ENCODE results near the gene OR51B5. TPM values are rescaled to one million over a fixed set of nuclear protein-coding genes. Genes with fewer than 3 reads are reported as not detected.
"Not testable (repeated sequence)": the region's sequence is repeated elsewhere in the genome, so short reads cannot be mapped to it uniquely, and the experiment has no call there.

OR51B5 gene
- total RNA-seq, 4 donors from 2014 or later = not detected

GRCh38 chr11:5324197-5324596 is 19.1 kb downstream of the OR51B5 start, which contains the start of gene OR51B2:
OR51B2 (minus strand) TSS chr11:5324297; CDS start chr11:5324297, 0 bp downstream.
- no peak for DNase-seq (ENCODE audit: low spot score in 2 of 2)
- Histone ChIP-seq H3K27ac (no peak within 1 kb of the TSS), H3K4me1 (no peaks in the 10 kb centered on the region), H3K4me3 (no peak within 1 kb of the TSS), H3K27me3 (no peaks in the 10 kb centered on the region), H3K36me3 (no peaks in the 10 kb centered on the region), H3K9me3 (no peaks in the 10 kb centered on the region)
- WGBS = 72% methylated on average over 3 of the region's 3 CpGs
- TF ChIP-seq, protein P1, sequence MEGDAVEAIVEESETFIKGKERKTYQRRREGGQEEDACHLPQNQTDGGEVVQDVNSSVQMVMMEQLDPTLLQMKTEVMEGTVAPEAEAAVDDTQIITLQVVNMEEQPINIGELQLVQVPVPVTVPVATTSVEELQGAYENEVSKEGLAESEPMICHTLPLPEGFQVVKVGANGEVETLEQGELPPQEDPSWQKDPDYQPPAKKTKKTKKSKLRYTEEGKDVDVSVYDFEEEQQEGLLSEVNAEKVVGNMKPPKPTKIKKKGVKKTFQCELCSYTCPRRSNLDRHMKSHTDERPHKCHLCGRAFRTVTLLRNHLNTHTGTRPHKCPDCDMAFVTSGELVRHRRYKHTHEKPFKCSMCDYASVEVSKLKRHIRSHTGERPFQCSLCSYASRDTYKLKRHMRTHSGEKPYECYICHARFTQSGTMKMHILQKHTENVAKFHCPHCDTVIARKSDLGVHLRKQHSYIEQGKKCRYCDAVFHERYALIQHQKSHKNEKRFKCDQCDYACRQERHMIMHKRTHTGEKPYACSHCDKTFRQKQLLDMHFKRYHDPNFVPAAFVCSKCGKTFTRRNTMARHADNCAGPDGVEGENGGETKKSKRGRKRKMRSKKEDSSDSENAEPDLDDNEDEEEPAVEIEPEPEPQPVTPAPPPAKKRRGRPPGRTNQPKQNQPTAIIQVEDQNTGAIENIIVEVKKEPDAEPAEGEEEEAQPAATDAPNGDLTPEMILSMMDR (IDR thresholded peaks at IDR 0.05) = no peak
- no peak for TF ChIP-seq POLR2A (IDR thresholded peaks at IDR 0.05)
- TF ChIP-seq EP300 (IDR thresholded peaks at IDR 0.05) = no peak
- TF ChIP-seq POLR2AphosphoS5 (IDR thresholded peaks at IDR 0.05) = no peak

DNA sequence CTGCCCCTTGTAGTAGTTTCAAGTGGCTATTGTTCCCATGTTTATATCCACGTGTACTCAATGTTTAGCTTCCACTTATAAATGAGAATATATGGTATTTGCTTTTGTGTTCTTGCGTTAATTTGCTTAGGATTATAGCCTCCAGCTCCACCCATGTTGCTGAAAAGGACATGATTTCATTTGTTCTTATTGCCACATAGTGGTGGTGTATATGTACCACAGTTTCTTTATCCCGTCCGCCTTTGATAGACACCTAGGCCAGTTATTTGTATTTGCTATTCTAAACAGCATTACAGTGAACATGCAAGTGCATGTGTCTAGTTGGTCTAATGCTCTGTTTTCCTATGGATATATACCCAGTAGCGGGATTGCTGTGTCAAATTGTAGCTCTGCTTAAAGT is 26.0 kb downstream of the OR51B5 start:
- Histone ChIP-seq H3K9me3 (no peaks in the 10 kb centered on the region), H3K27me3 (no peaks in the 10 kb centered on the region), H3K36me3 (no peaks in the 10 kb centered on the region), H3K4me1 (no peaks in the 10 kb centered on the region), H3K4me3 (no peak overlapping the region), H3K27ac (no peak overlapping the region)
- 81% methylated on average over 5 of the region's 5 CpGs for whole genome bisulfite sequencing
- no peak for DNase-seq (ENCODE audit: low spot score in 2 of 2)
- TF ChIP-seq POLR2AphosphoS5 (IDR thresholded peaks at IDR 0.05) (no peak), EP300 (IDR thresholded peaks at IDR 0.05) (no peak), POLR2A (IDR thresholded peaks at IDR 0.05) (no peak)
- TF ChIP-seq, protein P1 (IDR thresholded peaks at IDR 0.05) = no peak

DNA sequence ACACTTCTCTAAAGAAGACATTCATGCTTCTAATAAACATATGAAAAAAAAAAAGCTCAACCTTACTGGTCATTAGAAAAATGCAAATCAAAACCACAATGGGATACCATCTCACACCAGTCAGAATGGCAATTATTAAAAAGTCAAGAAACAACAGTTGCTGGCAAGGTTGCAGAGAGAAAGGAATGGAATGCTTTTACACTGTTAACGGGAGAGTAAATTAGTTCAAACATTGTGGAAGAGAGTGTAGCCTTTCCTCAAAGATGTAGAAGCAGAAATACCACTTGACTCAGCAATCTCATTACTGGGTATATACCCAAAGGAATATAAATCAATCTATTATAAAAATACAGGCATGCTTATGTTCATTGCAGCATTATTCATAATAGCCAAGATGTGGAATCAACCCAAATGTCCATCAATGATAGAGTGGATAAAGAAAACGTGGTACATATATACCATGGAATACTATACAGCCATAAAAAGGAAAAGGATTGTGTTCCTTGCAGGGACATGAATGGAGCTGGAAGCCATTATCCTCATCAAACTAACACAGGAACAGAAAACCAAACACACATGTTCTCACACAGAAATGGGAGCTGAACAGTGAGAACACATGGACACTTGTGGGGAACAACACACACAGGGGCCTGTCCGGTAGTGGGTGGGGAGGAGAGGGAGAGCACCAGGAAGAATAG is 29.8 kb downstream of the OR51B5 start:
- H3K4me3 ChIP-seq; DNase-seq (ENCODE audit: low spot score in 2 of 2); H3K27me3 ChIP-seq; H3K4me1 ChIP-seq; H3K27ac ChIP-seq; H3K36me3 ChIP-seq; H3K9me3 ChIP-seq: not testable (repeated sequence)
- 83% methylated on average over 3 of the region's 3 CpGs for WGBS

DNA sequence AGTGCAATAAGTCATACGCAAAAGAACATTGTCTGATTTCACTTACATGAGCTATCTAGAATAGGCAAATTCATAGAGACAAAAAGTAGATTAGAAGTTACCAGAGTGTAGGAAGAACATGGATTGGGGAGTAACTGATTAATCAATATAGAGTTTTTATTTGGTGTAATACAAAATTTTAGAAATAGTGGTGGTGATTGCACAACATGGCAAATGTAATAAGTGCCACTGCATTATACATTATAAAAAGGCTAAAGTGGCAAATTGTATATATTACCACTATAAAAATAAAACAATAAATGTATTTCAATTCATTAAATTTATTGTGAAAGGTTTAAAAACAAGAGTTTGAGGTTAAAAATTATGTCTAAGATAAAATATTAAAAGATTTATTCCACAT is 32.9 kb downstream of the OR51B5 start:
- no peak overlapping the region for H3K27ac ChIP-seq
- no peak for DNase-seq (ENCODE audit: low spot score in 2 of 2)
- TF ChIP-seq POLR2A (IDR thresholded peaks at IDR 0.05) = no peak
- TF ChIP-seq, protein P1 (IDR thresholded peaks at IDR 0.05) = no peak
- TF ChIP-seq EP300 (IDR thresholded peaks at IDR 0.05) = no peak
- TF ChIP-seq POLR2AphosphoS5 (IDR thresholded peaks at IDR 0.05) = no peak
- no peaks in the 10 kb centered on the region for H3K4me1 ChIP-seq
- H3K4me3 ChIP-seq = no peak overlapping the region
- no peaks in the 10 kb centered on the region for H3K27me3 ChIP-seq
- no peaks in the 10 kb centered on the region for H3K36me3 ChIP-seq
- H3K9me3 ChIP-seq = no peaks in the 10 kb centered on the region
- 97% methylated on average over 1 of the region's 1 CpG for WGBS

DNA sequence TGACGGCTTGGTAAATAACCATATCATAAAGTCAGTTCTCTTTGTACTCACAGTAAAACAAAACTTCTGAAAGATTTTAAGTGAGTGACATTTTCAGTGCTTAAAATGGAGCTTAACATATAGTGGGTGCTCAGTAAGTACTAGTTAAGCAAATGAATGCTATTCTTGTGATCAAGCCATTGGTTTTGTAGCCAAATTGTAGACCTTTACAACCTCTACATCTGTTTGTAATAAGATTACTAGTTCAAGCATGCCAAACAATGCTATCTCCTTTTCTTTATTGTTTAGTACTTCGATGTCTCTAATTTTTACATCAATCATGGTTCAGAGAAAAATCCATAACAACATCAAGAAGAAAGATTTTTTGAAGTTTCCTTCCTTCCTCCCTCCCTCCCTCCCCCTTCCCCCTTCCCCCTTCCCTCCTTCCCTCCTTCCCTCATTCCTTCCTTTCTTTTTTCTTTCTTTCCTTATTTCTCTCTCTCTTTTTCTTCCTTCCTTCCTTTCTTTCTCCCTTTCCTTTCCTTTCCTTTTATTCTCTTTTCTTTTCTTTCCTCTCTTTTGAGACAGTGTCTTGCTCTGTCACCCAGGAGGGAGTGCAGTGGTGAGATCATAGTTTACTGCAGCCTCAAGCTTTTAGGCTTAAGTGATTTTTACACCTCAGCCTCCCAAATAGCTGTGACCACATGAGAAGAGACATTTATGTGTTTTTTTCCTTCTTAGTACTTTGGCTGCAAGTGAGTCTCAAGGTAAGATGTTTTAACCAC is 35.9 kb downstream of the OR51B5 start:
- WGBS = 77% methylated on average over 2 of the region's 2 CpGs
- H3K4me3 ChIP-seq = no peak overlapping the region
- no peaks in the 10 kb centered on the region for H3K9me3 ChIP-seq
- no peaks in the 10 kb centered on the region for H3K27me3 ChIP-seq
- no peak for DNase-seq (ENCODE audit: low spot score in 2 of 2)
- no peaks in the 10 kb centered on the region for H3K36me3 ChIP-seq
- TF ChIP-seq EP300 (IDR thresholded peaks at IDR 0.05) (no peak), POLR2A (IDR thresholded peaks at IDR 0.05) (no peak), POLR2AphosphoS5 (IDR thresholded peaks at IDR 0.05) (no peak)
- TF ChIP-seq, protein P1 (IDR thresholded peaks at IDR 0.05) = no peak
- no peak overlapping the region for H3K27ac ChIP-seq
- no peaks in the 10 kb centered on the region for H3K4me1 ChIP-seq

Measured in suprapubic skin (tissue), 4 donors.